ENCODE data around the gene GCFC2. TPM values are rescaled to one million over a fixed set of nuclear protein-coding genes. Genes with fewer than 3 reads are reported as not detected.

GCFC2 gene
- total RNA-seq, 1 donor from 2014 or later, result 27.5 TPM

DNA sequence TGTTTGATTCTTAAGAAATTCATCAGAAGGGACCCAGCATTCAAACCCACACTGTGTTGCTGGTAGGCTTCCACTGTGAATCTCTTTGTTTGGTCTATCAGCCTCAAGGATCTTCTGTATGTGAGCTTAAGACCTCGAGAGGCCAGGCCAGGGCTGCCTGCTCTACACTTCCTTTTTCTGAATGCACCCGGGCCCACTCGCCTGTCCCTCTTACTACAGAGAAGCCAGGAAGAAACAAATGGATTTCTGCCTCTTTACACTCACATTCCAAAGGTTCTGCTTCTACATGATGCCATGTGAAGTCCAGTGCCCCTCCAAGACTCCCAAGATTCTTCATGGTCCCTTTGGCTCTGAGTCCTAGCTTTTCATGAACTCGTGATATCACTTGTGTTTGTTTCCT, 89.5 kb downstream of the GCFC2 start:
- POLR2A ChIA-PET, result no interaction called here
- TF ChIP-seq, protein P1, sequence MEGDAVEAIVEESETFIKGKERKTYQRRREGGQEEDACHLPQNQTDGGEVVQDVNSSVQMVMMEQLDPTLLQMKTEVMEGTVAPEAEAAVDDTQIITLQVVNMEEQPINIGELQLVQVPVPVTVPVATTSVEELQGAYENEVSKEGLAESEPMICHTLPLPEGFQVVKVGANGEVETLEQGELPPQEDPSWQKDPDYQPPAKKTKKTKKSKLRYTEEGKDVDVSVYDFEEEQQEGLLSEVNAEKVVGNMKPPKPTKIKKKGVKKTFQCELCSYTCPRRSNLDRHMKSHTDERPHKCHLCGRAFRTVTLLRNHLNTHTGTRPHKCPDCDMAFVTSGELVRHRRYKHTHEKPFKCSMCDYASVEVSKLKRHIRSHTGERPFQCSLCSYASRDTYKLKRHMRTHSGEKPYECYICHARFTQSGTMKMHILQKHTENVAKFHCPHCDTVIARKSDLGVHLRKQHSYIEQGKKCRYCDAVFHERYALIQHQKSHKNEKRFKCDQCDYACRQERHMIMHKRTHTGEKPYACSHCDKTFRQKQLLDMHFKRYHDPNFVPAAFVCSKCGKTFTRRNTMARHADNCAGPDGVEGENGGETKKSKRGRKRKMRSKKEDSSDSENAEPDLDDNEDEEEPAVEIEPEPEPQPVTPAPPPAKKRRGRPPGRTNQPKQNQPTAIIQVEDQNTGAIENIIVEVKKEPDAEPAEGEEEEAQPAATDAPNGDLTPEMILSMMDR (IDR thresholded peaks at IDR 0.05), result no peak
- intact Hi-C loops (cut with micrococcal nuclease), result no loop called here
- ATAC-seq (ENCODE audit: low read depth), result no peak
- Mint-ChIP-seq H3K27me3 (peaks cover 36% of the 10 kb centered on the region), H3K4me1 (no peaks in the 10 kb centered on the region), H3K9me3 (no peaks in the 10 kb centered on the region), H3K36me3 (ENCODE audit: low read depth) (no peaks in the 10 kb centered on the region), H3K27ac (no peak overlapping the region), H3K4me3 (no peak overlapping the region)
- DNase-seq, result no peak
- CTCF ChIA-PET, result interaction anchor here (1.6 kb wide), 1 partner anchor 15 kb away, joined by 4 read pairs; no protein-coding TSS in a partner anchor

DNA sequence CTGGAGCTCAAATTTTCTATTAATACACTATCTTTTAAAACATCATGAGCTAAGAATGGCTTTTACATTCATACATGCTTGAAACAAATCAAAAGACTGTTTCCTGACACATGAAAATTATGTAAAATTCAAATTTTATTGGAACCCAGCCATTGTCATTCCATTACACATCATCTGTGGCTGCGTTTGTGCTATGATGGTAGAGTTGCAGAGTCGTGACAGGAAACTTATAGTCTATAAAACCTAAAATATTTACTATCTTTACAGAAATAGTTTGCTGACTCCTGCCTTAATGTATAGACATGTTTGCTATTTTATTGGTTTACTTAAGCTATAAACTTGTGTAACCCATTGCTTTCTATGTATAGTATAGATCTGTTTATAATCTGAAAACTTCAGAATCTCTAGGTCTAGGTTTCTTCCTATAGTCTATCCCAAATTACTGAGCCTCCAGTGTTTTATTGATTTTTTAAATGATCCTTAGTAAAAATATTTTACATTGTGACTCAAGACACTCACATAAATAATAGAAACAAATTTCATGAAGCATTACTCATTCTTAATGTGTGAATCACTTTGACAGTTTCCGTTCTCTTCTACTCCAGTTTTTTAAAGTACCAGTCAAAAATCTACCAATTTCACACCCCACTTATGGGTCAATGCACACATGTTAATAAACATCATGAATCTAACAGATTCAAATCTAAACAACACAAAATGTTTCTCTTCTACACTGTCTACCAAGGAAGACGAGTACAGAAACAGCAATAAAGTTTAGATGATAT, 90.6 kb downstream of the GCFC2 start:
- Mint-ChIP-seq H3K4me1 (no peaks in the 10 kb centered on the region), H3K9me3 (no peaks in the 10 kb centered on the region), H3K4me3 (no peak overlapping the region), H3K36me3 (ENCODE audit: low read depth) (no peaks in the 10 kb centered on the region), H3K27ac (no peak overlapping the region), H3K27me3 (peaks cover 29% of the 10 kb centered on the region)
- TF ChIP-seq, protein P1 (IDR thresholded peaks at IDR 0.05), result no peak
- ATAC-seq (ENCODE audit: low read depth), result no peak
- no peak for DNase-seq
- intact Hi-C loops (cut with micrococcal nuclease), result no loop called here
- POLR2A ChIA-PET, result no interaction called here
- CTCF ChIA-PET, result interaction anchor here (2.2 kb wide), 1 partner anchor 8 kb away, joined by 11 read pairs; no protein-coding TSS in a partner anchor

DNA sequence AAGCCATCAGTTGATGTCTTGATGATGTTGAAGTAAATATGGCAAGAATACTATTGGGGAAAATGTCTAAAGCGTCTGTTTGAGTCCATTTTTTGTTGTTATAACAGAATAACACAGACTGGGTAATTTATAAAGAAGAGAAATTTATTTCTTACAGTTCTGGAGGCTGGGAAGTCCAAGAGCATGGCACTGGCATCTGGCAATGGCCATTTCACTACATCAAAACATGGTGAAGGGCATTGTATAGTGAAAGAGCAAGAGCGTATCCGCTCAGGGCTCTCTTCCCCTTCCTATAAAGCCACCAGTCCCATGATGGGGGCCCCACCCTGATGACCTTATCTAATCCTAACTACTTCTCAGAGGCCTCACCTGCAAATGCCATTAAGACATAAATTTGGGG, 93.8 kb downstream of the GCFC2 start:
- Mint-ChIP-seq H3K9me3 (no peaks in the 10 kb centered on the region), H3K36me3 (ENCODE audit: low read depth) (no peaks in the 10 kb centered on the region), H3K4me1 (no peaks in the 10 kb centered on the region), H3K4me3 (no peak overlapping the region), H3K27me3 (peaks cover 17% of the 10 kb centered on the region), H3K27ac (no peak overlapping the region)
- ATAC-seq (ENCODE audit: low read depth) (no peak), DNase-seq (no peak)
- intact Hi-C loops (cut with micrococcal nuclease), result no loop called here
- CTCF ChIA-PET, result no interaction called here
- TF ChIP-seq, protein P1 (IDR thresholded peaks at IDR 0.05), result no peak
- POLR2A ChIA-PET, result no interaction called here

DNA sequence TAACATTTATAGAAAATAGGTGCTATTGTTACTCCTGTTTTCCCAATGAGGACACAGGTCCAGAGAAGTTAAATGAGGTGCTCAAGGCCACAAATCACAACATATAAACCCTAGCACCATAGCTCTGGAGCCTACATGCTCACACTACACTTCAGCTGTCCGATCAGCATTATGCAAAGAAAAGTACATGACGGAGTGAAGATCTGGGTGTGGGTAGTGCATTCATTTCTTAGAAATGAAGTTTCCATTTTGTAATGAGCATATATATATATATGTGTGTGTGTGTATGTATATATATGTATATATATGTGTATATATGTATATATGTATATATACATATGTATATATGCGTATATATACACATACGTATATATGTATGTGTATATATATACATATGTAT, 94.3 kb downstream of the GCFC2 start:
- ATAC-seq (ENCODE audit: low read depth), result no peak
- Mint-ChIP-seq H3K9me3 (no peaks in the 10 kb centered on the region), H3K4me3 (no peak overlapping the region), H3K27me3 (peaks cover 20% of the 10 kb centered on the region), H3K4me1 (no peaks in the 10 kb centered on the region), H3K36me3 (ENCODE audit: low read depth) (no peaks in the 10 kb centered on the region), H3K27ac (no peak overlapping the region)
- ChIA-PET POLR2A (no interaction called here), CTCF (interaction anchor here (1.0 kb wide), 1 partner anchor 26 kb away, joined by 3 read pairs; no protein-coding TSS in a partner anchor)
- DNase-seq, result no peak
- intact Hi-C loops (cut with micrococcal nuclease), result no loop called here
- TF ChIP-seq, protein P1 (IDR thresholded peaks at IDR 0.05), result no peak

DNA sequence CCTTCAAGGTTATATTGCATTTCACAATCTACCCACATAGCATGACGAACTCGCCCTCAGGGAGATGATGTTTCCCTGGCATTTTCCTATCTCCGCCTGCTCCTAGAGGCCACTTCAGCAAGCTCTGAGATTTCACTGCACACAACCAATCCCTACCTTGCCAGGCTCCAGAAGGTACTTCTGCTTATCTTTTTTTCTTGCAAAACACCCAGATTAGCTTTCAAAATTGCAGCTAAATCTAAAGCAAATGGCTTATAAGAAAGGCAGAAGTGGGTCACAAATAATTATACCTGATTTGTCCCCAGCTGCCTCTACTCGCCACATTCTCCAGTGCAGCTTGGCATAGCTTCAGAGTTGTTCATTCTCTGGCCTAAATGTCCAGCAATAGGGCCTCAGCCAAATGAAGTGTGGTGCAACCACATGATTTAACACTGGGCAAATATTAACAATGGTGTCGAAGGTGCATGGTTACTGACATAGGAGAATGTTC, 96.5 kb downstream of the GCFC2 start:
- no peak for ATAC-seq (ENCODE audit: low read depth)
- CTCF ChIA-PET, result interaction anchor here (1.5 kb wide), 1 partner anchor 14 kb away, joined by 3 read pairs; no protein-coding TSS in a partner anchor

More for the DNA sequence above, 96.5 kb downstream of the GCFC2 start:
- POLR2A ChIA-PET, result no interaction called here
- DNase-seq, result no peak
- no peak overlapping the region for H3K4me3 Mint-ChIP-seq
- H3K36me3 Mint-ChIP-seq (ENCODE audit: low read depth), result no peaks in the 10 kb centered on the region
- intact Hi-C loops (cut with micrococcal nuclease), result no loop called here
- H3K9me3 Mint-ChIP-seq, result no peaks in the 10 kb centered on the region
- TF ChIP-seq, protein P1 (IDR thresholded peaks at IDR 0.05), result no peak
- H3K27me3 Mint-ChIP-seq, result peaks cover 28% of the 10 kb centered on the region
- H3K27ac Mint-ChIP-seq, result no peak overlapping the region
- H3K4me1 Mint-ChIP-seq, result no peaks in the 10 kb centered on the region

Data from activated B cell treated with CpG ODN at 0.5 μM for 24 hours (primary cell).